Stimulated activated CD4-positive, alpha-beta T cell treated with anti-CD3 and anti-CD28 coated beads, Interleukin-1b, Interleukin-23, amount 100 ng/mL, for 4 hours (primary cell): ENCODE measurements around the gene GGT5.
"Not testable (repeated sequence)": the region's sequence is repeated elsewhere in the genome, so short reads cannot be mapped to it uniquely, and the experiment has no call there.

Source experiments
- DNase-seq, 2 donors: peaks; one replicate each; pipeline ENCODE4 v3.0.0-alpha.2; 2020; ENCODE audit warnings: low read depth in 2 of 2

The GGT5 gene

GRCh38 chr22:24263479-24263878 is 18.6 kb upstream of the GGT5 start:
- not testable (repeated sequence) for DNase-seq

- DNase-seq = not testable (repeated sequence)
These were observed 17.4 kb upstream of the GGT5 start for GRCh38 chr22:24262185-24262749.

DNA sequence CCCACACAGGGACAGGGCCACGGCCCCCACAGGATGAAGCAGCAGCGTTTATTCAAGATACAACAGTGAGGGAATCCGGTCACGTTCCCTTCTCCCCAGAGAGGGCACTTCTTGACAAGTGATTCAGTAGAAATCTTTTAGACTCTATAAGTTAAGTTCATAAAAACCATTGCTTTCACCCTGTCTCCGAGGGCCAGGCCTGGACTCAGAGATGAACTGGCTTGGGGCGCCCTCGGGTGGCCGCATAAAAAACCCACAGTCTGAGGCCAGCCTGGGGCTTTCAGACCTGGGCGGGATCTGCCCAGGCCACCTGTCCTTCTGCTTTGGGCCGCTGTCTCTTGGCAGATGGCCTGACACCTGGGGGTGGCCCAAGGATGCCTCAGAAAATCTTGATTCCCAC is 14.6 kb upstream of the GGT5 start:
- DNase-seq = peak; percentile 42 to 58

- DNase-seq = not testable (repeated sequence)
These were observed 11.9 kb upstream of the GGT5 start for GRCh38 chr22:24256736-24257135.

DNA sequence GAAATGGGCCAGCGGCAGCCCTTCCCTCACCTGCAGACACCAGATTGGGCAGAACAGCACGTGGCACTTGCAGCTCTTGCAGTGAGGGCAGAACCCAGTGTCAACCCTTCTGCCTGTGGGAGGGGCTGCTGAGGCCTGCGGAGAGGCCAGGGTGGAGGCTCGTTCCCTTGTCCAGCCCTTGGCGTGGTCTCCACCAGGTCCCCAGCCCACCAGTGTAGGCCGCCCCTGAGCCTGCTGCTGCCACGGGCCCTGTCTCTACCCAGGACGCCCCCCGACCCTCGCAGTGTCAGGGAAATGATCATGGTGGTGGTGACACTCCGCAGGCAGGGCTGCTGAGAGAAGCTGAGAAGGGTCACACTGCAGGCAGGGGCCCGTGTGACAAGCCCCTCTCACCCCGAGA is 11.3 kb upstream of the GGT5 start:
- not testable (repeated sequence) for DNase-seq

GRCh38 chr22:24253126-24253525 is 8.2 kb upstream of the GGT5 start:
- DNase-seq = not testable (repeated sequence)

GRCh38 chr22:24251286-24251685 is 6.4 kb upstream of the GGT5 start:
- not testable (repeated sequence) for DNase-seq

GRCh38 chr22:24249413-24249812 is 4.5 kb upstream of the GGT5 start:
- DNase-seq = not testable (repeated sequence)

DNA sequence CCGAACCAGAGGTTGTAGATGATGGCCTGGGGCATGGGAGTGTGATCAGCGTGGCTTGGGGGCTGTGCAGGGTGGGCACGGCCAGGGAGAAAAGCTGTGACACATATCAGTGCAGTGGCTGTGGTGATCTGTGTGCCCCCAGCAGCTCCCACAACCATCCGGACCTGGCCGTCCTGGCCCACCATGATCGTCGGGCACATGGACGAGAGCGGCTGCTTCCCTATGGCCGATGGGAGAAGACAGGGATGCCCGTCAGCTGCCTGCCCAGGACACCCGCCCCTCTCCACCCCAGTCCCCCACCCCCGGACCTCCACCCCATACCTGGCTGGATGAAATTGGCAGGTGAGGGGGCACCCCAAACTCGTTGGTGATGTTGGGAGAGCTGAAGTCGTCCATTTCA is 3.7 kb upstream of the GGT5 start:
- DNase-seq = not testable (repeated sequence)

DNA sequence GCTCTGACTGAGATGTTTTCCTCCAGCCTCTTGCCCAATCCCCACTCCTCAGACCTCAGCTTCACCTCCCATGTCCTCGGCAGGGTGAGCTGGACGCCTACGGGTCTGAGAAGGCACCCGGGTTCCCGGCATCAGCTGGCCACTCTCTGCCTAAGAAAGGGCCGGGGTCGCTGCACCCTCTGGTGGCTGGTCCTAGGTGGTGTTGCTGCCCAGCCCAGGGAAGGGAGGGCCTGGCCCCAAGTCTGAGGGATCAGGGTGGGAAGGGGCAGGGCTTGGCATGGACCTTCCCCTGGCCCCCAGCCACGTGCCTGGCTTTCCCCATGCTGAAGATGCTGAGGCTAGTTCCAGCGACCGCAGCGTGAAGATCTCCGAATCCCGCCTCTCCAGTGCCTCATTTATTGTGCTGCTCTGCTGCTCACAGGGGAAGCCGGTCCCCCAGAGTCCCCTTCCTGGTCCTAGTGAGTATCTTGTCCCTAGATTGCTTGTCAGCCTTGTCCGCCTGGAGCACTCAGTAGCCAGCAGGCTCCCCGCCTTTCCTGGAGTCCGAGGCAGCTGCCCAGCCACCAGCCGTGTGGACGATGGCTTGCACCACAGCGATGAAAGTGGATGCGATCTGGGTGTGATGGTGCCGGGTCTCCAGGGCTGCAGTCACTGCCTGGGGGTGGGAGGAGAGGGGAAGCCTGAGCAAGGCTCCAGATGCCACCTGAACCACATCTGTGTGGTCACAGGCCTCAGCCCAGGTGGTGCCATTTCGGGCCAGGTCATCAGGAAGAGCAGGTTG is 2.9 kb upstream of the GGT5 start:
- peak; percentile 26 to 34 for DNase-seq

DNA sequence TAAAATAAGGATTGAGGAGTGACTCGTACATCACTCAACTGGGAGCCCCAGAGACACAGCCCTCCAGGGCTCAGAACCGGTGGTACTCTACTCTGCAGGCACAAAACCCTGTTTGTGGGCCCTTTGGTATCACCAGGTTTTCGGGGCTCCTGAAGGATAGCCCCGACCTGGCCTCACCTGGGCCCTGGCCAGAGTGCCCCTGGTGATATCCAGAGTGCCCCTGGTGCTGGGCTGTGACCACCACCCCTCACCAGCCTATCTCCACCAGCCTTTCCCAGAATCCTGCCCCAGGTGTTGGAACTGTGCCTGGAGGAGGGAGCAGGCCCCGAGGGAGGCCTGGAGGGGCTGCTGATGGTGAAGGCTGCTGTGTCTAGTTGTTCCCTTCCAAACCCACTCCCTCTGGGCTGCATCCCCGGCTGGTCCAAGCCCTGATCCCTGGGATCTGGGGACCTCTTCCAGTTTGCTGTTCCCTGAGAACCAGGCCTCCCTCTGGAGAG is 2.2 kb upstream of the GGT5 start:
- DNase-seq = no peak

- not testable (repeated sequence) for DNase-seq
These were observed 991 bp upstream of the GGT5 start for GRCh38 chr22:24245584-24246561.

DNA sequence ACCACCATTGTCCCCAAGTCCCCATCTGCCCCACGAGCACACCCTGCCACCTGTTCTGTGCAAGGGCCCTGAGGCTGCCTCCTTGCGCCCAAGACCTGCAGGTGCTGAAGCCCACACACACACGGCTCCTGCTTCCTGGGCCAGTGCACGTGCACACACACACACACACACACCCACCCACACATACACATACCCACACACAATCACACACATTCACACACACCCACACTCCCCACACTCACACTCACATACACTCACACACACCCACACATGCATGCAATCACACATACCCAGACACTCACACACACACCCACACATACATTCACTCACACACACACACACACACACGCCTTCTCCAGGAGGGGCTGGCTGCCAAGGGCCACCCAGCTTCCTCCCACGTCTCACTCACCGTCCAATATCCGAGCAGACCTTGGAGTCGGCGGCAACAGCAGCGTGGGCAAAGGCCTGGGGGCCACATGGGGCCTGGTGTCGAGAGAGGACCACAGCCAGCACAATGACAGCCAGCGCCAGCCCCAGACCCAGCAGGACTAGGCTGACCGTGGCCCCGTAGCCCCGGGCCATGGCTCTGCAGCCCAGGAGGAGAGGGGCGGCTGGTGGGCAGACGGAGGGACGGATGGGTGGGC is 616 bp downstream of the GGT5 start:
- no peak for DNase-seq

DNA sequence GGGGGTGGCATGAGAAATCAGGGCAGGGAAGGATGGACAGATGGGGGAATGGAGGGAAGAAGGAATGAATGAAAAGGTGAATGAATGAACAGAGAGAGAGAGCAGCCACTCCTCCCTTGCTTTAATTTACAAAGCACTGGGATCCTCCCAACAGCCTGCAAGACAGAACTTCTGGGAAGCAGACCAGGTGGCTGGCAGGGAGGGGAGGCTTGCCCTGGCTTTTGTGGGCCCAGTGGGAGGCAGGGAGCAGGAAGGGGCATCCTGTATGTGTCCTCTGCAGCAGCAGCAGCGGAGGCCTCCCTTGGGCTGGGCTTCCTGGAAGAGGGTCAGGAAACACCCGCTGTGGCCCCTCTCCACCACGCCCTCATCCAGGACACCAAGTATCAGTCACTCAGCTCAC is 1.5 kb downstream of the GGT5 start:
- not testable (repeated sequence) for DNase-seq

GRCh38 chr22:24240985-24241692 is 3.7 kb downstream of the GGT5 start:
- DNase-seq = not testable (repeated sequence)

DNA sequence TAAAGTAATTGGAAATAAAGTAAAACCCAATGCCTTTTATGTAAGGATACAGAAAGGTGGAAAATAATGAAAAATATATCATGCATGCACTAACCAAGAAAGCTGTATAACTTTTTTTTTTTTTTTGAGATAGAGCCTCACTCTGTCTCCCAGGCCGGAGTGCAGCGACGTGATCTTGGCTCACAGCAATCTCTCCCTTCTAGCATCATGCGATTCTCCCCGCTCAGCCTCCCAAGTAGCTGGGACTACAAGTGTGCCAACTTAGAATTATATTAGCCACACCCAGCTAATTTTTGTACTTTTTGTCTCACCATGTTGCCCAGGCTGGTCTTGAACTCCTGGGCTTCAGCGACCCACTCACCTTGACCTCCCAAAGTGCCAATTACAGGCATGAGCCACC is 4.5 kb downstream of the GGT5 start:
- DNase-seq = no peak

- DNase-seq = not testable (repeated sequence)
These were observed 6.7 kb downstream of the GGT5 start for GRCh38 chr22:24238101-24238694.

GRCh38 chr22:24236656-24237055 is 8.2 kb downstream of the GGT5 start:
- DNase-seq = no peak

- DNase-seq = no peak
These were observed 9.6 kb downstream of the GGT5 start for GRCh38 chr22:24235315-24235714.

DNA sequence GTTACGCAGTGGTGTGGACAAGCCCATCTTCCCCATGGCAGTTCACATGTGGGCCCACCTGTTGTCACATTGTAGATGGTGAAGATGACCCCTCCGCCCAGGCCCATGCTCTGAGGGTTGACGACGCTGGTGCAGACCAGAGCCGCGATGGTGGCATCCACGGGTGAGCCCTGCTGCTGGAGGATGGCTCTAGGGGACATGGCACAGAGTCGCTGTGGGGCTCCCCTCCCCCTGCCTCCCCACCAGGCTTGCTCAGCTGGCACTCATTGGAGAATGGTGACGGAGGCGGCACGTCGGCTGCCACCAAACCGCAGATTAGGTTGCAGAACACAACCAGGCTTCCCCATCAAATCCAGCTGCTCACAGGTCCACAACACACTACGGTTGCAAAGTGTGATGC is 11.1 kb downstream of the GGT5 start:
- no peak for DNase-seq

GRCh38 chr22:24233235-24233634 is 11.6 kb downstream of the GGT5 start:
- DNase-seq = no peak
